Posterior cingulate gyrus (tissue), 11 donors: ENCODE data around the gene CD58.

Experiments used
- DNase-seq, 10 donors: peaks; one replicate each; pipeline versions ENCODE4 v3.0.0 to v3.0.0-alpha.2; 2020 to 2021; ENCODE audit warnings: mixed read lengths in 3 of 10
- intact Hi-C: fragments of 100-400 bp; cut with DNase I; formaldehyde crosslinking; loops from one replicate; pipeline ENCODE4 v1.15.1; 2023

The CD58 gene

DNA sequence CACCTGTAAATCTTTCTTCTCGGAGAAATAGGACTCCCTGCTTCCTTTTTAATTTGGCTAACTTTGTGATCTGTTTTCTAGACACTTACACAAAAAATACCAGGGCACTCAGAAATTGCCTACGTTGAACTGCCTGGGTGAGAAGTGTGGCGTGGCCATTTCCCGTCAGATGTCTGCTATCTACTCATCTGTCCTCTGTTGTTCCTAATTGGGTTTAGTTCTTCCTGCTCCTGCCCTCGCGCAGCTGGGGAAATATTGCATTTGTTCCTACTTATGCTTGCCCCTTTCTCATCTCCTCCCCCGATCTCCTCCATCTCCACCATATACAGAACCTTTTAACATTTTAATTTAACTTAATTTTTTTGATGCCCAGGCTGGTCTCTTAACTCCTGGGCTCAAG, 55.1 kb downstream of the CD58 start:
- intact Hi-C loops = no loop called here

GRCh38 chr1:116514708-116515525, 55.9 kb downstream of the CD58 start:
- intact Hi-C loops = no loop called here
- no peak for DNase-seq

More for the DNA sequence above, 55.1 kb downstream of the CD58 start:
- DNase-seq = no peak

DNA sequence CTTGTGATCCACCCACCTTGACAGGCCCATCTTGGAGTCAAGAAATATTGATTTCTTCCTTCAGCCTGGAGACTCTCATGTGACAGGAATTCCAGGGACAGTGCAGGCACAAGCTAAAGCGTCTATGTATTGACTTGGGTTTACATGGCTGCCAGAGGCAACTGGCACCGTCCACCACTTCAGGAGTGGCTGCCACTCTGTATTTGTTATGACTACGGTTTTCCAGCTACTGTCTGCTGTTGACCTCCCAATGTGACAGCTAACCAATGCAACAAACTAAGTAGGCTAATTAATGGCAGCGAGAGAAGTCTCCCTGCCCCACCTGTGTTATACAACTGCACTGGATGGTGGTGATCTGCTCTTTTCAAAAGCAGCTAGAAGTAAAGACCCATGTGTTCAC, 56.9 kb downstream of the CD58 start:
- intact Hi-C loops = no loop called here
- DNase-seq = no peak

GRCh38 chr1:116511459-116512019, 59.3 kb downstream of the CD58 start:
- DNase-seq = no peak
- intact Hi-C loops = no loop called here

- no peak for DNase-seq
- intact Hi-C loops = no loop called here
Observed at GRCh38 chr1:116510361-116510760, 60.5 kb downstream of the CD58 start.

DNA sequence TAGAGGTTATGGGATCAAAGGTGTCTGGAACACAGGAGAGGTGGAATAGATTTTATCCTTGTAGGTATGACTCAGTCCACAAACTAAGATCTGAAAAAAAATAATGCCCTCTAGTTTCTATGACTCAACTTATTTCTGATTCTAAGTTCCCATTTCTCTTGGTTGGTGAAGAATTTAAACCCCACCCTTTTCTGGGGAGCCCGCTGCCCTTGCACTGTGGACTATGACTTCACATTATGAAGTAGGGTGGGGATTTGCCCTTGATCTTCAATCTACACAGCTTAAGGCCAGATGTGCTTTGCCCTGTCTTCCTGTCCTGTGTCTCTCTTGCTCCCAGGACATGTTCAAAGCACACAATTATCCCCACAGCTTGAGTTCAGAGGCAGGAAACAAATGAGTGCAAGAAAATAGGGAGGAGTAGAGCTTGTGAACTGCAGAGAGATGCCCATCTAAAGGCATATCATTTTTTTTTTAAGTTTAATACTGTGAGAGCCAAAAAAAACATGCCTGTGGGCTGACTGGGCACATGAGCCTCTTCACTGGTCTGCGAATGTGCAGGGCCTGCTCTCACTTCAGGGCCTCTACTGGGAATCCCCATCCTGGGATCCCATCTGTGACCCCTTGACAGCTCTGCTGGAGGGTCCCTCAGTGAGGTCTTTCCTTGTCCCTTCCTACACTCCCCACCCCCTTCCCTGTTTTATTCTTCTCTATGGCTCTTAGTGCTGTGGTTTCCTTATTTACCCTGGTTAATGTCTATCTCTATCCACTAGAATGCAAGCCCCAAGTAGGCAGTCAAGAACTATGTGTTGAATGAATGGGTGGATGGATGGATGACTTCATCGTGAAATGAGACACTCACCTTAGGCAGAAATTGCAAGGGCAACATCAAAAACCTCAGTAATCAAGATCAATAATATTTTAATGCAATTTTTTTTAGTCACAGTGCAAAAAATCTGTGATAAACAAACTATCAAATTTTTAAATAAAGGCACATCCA, 61.5 kb downstream of the CD58 start:
- intact Hi-C loops = no loop called here
- no peak for DNase-seq

GRCh38 chr1:116508085-116508983, 62.5 kb downstream of the CD58 start:
- no peak for DNase-seq
- intact Hi-C loops = no loop called here

DNA sequence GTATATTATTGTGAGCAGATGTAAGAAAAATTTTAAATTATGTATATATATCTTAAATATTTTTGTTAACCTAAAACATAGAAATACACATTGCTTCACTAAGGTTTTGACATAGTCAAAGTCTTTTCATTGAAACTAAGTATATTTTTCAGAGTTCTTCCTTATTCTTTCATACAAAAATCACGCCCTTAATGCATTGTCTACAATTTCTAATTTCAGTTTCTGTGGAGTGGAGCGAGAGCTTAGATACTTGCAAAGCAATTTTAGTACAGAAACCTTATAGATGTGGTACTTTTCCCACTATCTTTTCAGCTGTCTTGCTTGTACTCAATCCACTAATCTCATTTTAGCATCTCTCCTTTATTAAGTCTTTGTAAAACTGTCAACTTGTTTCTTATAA, 63.2 kb downstream of the CD58 start:
- DNase-seq = no peak
- intact Hi-C loops = no loop called here

DNA sequence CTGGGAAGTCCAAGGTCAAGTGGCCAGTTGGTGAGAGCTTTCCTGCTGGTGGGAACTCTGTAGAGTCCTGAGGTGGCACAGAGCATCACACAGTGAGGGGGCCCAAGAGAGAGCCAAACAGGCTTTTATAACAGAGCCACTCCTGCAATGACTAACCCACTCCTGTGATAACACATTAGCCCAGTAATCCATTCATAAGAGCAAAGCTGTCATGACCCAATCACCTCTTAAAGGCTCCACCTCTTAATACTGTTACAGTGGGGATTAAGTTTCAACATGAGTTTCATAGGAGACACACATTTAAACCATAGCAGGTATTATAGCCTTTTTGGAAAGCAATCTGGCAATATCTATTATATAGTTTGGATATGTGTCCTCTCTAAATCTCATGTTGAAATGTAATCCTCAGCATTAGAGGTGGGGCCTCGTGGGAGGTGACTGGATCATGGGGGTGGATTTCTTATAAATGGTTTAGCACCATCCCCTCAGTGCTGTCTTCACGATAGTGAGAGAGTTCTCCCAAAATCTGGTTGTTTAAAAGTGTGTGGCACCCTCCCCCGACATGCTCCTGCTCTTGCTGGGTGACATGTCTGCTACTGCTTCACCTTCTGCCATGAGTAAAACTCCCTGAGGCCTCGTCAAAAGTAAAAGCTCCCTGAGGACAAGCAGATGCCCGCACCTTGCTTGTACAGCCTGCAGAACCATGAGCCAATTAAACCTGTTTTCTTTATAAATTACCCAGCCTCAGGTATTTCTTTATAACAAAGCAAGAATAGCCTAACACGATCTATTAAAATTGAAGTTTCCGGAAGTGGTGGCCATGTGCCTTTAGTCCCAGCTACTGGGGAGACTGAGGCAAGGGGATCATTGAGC, 64.5 kb downstream of the CD58 start:
- no peak for DNase-seq
- intact Hi-C loops = no loop called here

- intact Hi-C loops = no loop called here
Observed at GRCh38 chr1:116504308-116505156, 66.3 kb downstream of the CD58 start.

DNA sequence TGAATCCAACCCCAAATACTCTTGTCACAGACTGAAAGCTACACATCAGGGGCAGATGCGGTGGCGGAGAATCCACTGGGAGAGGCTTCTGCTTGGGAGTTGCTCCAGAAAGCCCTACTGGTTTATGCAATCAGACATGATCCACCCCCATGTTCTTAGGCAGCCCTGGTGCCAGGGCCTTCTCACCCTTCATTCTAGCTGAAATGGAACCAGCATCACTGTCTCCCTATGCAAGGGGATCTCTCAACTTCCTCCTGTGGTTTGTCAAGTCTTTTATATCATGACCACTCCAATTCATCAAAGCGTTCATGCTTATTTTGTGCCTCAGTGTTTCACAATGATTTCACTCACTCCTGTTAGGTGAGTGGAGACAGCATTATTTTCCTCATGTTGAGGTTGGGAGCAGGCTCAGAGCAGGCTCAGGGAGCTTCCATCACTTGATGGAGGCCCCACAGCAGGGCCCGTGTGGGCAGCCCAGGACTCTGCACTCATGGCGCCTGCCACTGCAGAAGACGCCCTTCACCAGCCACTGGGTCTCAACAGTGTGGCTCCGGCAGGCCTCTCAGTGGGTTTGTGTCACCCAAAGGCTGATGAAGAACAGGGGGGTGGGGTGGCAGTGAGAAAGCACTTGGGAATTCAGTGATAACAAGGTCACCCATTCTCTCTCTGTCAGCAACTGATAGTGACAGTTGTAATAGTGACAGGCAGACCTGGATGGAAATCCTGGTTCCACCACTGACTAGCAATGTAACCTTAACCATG, 67.1 kb downstream of the CD58 start:
- no peak for DNase-seq
- intact Hi-C loops = no loop called here

More at GRCh38 chr1:116504308-116505156, 66.3 kb downstream of the CD58 start:
- peak in 6 of 10 donors; percentile 27 to 88 (median 51) for DNase-seq

- DNase-seq = no peak
- intact Hi-C loops = no loop called here
Observed at GRCh38 chr1:116502671-116503314, 68.0 kb downstream of the CD58 start.

DNA sequence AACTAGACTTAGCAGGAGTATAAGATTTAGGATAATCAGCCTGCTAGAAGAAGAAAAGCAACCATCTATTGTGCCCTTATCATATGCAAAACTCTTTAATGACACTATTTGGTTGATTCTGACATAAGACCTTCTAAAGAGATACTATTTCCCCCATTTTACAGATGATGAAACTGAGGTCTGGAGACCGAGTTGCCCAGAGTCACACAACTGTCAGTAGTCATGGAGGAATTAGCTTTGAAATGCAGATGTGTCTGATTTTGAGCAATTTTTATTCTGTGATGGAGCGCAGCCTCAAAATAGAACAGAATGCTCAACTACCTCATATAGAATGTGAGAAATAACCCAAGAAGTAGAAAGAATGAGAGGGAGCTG, 69.0 kb downstream of the CD58 start:
- DNase-seq = no peak
- intact Hi-C loops = no loop called here

GRCh38 chr1:116501125-116501869, 69.5 kb downstream of the CD58 start:
- intact Hi-C loops = no loop called here
- no peak for DNase-seq

DNA sequence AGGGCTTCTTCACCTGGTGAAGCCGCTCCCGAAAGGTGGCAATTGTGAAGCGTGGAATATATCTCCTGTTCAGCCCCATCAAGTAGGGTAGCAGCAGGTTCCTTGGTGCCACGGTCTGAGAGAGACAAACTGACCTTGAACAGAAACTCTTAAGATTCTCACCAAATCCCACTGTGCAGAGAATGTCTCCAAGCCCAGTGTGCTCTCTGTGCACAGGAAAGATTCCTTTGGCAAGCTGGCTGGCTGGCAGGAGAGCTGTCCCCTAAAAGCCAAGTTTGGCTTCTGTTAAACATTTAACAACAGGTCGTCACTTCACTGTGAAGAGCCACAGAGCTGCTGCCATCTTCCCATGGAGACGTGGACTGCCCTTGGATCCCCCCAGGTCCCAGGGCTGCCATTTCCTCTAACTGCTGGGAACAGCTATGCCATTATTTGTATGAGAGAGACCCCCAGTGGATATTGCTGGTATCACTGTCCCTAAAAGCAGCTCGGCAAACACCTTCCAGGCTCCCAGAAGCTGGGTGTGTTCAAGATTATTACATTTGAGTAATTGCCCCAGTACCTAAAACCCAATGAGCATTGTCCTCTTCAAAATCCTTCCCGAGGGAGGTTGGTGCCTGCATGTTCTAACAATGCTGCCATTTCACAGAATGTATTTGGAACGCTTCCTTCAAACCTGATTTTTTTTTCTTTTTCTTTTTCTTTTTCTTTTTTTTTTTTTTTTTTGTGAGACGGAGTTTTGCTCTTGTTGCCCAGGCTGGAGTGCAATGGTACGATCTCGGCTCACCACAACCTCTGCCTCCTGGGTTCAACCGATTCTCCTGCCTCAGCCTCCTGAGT, 71.8 kb downstream of the CD58 start:
- peak in 7 of 10 donors; percentile 41 to 92 (median 60) for DNase-seq
- intact Hi-C loops = loop anchor here (1.0 to 5.0 kb wide), 2 partner anchors 360 to 782 kb away; no protein-coding TSS in a partner anchor
